ENCODE results near the gene DPP7.

GRCh38 chr9:137086531-137087408, 27.8 kb downstream of the DPP7 start, which contains the start of gene MAN1B1:
- TF ChIP-seq CTCF (IDR thresholded peaks at IDR 0.05; ENCODE audit: insufficient read depth, low read length) (no peak), GABPA (IDR thresholded peaks at IDR 0.05; ENCODE audit: low read depth) (no peak), POLR2AphosphoS5 (IDR thresholded peaks at IDR 0.05; ENCODE audit: low read depth) (peak; percentile 31; the same call in 1 of the 2 replicates), REST (IDR thresholded peaks at IDR 0.05; ENCODE audit: insufficient replicate concordance, low read depth) (no peak), SPI1 (IDR thresholded peaks at IDR 0.05; ENCODE audit: borderline replicate concordance, low read depth) (peak; percentile 52; the same call in 1 of the 2 replicates)

Measured in HL-60 (cell line).